HG02610 (cell line): ENCODE data around the gene GRIN3A.

Source experiments
- ATAC-seq: cut with Tn5 transposase; IDR thresholded peaks from one replicate; pipeline ENCODE4 v1.9.1; 2021; ENCODE audit warnings: mild to moderate bottlenecking, moderate library complexity; ENCODE audit not compliant: unreplicated experiment

Gene GRIN3A

GRCh38 chr9:101530076-101530711, 208.3 kb downstream of the GRIN3A start:
- peak; percentile 44 for ATAC-seq

GRCh38 chr9:101528015-101528414, 210.4 kb downstream of the GRIN3A start:
- no peak for ATAC-seq

- ATAC-seq: no peak
Measured at GRCh38 chr9:101527066-101527465, 211.4 kb downstream of the GRIN3A start.

GRCh38 chr9:101524371-101524770, 214.1 kb downstream of the GRIN3A start:
- no peak for ATAC-seq
